SU-DHL-6 (cell line): ENCODE results near the gene OR2T1.
"Not testable (repeated sequence)": the region's sequence is repeated elsewhere in the genome, so short reads cannot be mapped to it uniquely, and the experiment has no call there.

ENCODE experiments used
- CTCF ChIP-seq: fragments of 200-600 bp; sonication (generic); IDR thresholded peaks from one replicate; pipeline ENCODE4 v1.5.1; 2017; ENCODE audit warnings: antibody characterized with exemption, mild to moderate bottlenecking, low read length, moderate library complexity; ENCODE audit not compliant: insufficient read depth, poor library complexity, severe bottlenecking
- EZH2phosphoT487 ChIP-seq: fragments of 200-600 bp; sonication (generic), shearing (Covaris generic); conservative IDR thresholded peaks from 2 replicates; pipeline ENCODE4 v1.6.1; 2018; ENCODE audit warnings: mild to moderate bottlenecking, antibody characterized with exemption, low read length, moderate library complexity, mixed read lengths

GRCh38 chr1:248438668-248439067, 35.8 kb downstream of the OR2T1 start:
- not testable (repeated sequence) for TF ChIP-seq CTCF, EZH2phosphoT487
